GM23338 (cell line): Measurements from ENCODE around the gene QRICH1. TPM values are rescaled to one million over a fixed set of nuclear protein-coding genes. Genes with fewer than 3 reads are reported as not detected.

Source experiments
- ATAC-seq: fragments of 200-7000 bp; cut with Tn5 transposase; 3 replicates; pipeline ENCODE4 v1.9.1; 2020
- DNase-seq: peaks from one replicate; pipeline ENCODE4 v3.0.0-alpha.2; 2015; ENCODE audit warnings: low spot score
- H2AFZ ChIP-seq: fragments of 200-600 bp; sonication (generic); 2 replicates; pipeline ENCODE4 v1.8.0; 2016; ENCODE audit warnings: antibody characterized with exemption, mild to moderate bottlenecking, moderate library complexity
- H3F3A ChIP-seq: fragments of 200-600 bp; sonication (generic); replicated peaks from 2 replicates; pipeline ENCODE4 v1.8.0; 2017; ENCODE audit warnings: antibody characterized with exemption, mixed run types, low read depth
- H3K27ac ChIP-seq: fragments of 200-600 bp; sonication (generic); 2 replicates; pipeline ENCODE4 v1.6.1; 2016; ENCODE audit warnings: low read depth
- H3K27me3 ChIP-seq: fragments of 200-600 bp; sonication (generic); 2 replicates; pipeline ENCODE4 v1.8.0; 2016; ENCODE audit warnings: mild to moderate bottlenecking, mixed run types, moderate library complexity; ENCODE audit not compliant: insufficient read depth
- H3K36me3 ChIP-seq: fragments of 200-600 bp; sonication (generic); 2 replicates; pipeline ENCODE4 v1.8.0; 2016; ENCODE audit warnings: mild to moderate bottlenecking; ENCODE audit not compliant: insufficient read depth
- H3K4me1 ChIP-seq: fragments of 200-600 bp; sonication (generic); 2 replicates; pipeline ENCODE4 v1.8.0; 2016; ENCODE audit warnings: mild to moderate bottlenecking, moderate library complexity; ENCODE audit not compliant: insufficient read depth
- H3K4me2 ChIP-seq: fragments of 200-600 bp; sonication (generic); 2 replicates; pipeline ENCODE4 v1.7.1; 2017; ENCODE audit warnings: mixed run types
- H3K4me3 ChIP-seq: fragments of 200-600 bp; sonication (generic); 2 replicates; pipeline ENCODE4 v1.6.1; 2016; ENCODE audit warnings: mixed run types
- H3K79me2 ChIP-seq: fragments of 200-600 bp; sonication (generic); replicated peaks from 2 replicates; pipeline ENCODE4 v1.8.0; 2017; ENCODE audit warnings: mild to moderate bottlenecking; ENCODE audit not compliant: insufficient read depth
- H3K9me2 ChIP-seq: fragments of 200-600 bp; sonication (generic); 2 replicates; pipeline ENCODE4 v1.8.0; 2017; ENCODE audit not compliant: insufficient read depth
- H4K20me1 ChIP-seq: fragments of 200-600 bp; sonication (generic); replicated peaks from 2 replicates; pipeline ENCODE4 v1.8.0; 2017; ENCODE audit warnings: mild to moderate bottlenecking; ENCODE audit not compliant: insufficient read depth
- H3K27ac Mint-ChIP-seq: 2 replicates; pipeline ENCODE4 v1.8.0; 2020; ENCODE audit warnings: inconsistent platforms, mild to moderate bottlenecking, moderate library complexity, mixed read lengths
- H3K27me3 Mint-ChIP-seq: 3 replicates; pipeline ENCODE4 v1.8.0; 2022; ENCODE audit warnings: low read depth, mild to moderate bottlenecking, moderate library complexity, mixed read lengths, inconsistent platforms; ENCODE audit not compliant: insufficient read depth, poor library complexity
- H3K36me3 Mint-ChIP-seq: 3 replicates; pipeline ENCODE4 v1.8.0; 2021; ENCODE audit warnings: low read depth, mild to moderate bottlenecking, inconsistent platforms, moderate library complexity, mixed read lengths
- H3K4me1 Mint-ChIP-seq: 3 replicates; pipeline ENCODE4 v1.8.0; 2020; ENCODE audit warnings: mild to moderate bottlenecking, inconsistent platforms, mixed read lengths
- H3K4me3 Mint-ChIP-seq: 3 replicates; pipeline ENCODE4 v1.8.0; 2021; ENCODE audit warnings: moderate library complexity, mild to moderate bottlenecking, inconsistent platforms, mixed read lengths
- H3K9me3 Mint-ChIP-seq: 3 replicates; pipeline ENCODE4 v1.8.0; 2020; ENCODE audit warnings: moderate library complexity, mild to moderate bottlenecking, inconsistent platforms, mixed read lengths
- CREB1 ChIP-seq: fragments of 250-450 bp; sonication (Bioruptor Pico); IDR thresholded peaks from 2 replicates; pipeline ENCODE4 v1.5.0; 2020; ENCODE audit warnings: low read depth, mild to moderate bottlenecking, moderate library complexity
- ETS1 ChIP-seq: IDR thresholded peaks from 2 replicates; pipeline ENCODE4 v1.6.1; 2016; ENCODE audit warnings: antibody characterized with exemption
- EZH2 ChIP-seq: fragments of 200-600 bp; sonication (generic); IDR thresholded peaks from one replicate; pipeline ENCODE4 v1.8.0; 2017; ENCODE audit warnings: antibody characterized with exemption, mild to moderate bottlenecking, low read depth; ENCODE audit not compliant: unreplicated experiment
- EZH2phosphoT487 ChIP-seq: fragments of 200-600 bp; sonication (generic); IDR thresholded peaks from one replicate; pipeline ENCODE4 v1.8.1; 2018; ENCODE audit warnings: antibody characterized with exemption; ENCODE audit not compliant: unreplicated experiment
- JUNB ChIP-seq: IDR thresholded peaks from one replicate; pipeline ENCODE4 v1.6.1; 2016; ENCODE audit warnings: antibody characterized with exemption; ENCODE audit not compliant: unreplicated experiment
- NANOG ChIP-seq: IDR thresholded peaks from 2 replicates; pipeline ENCODE4 v1.6.1; 2016; ENCODE audit warnings: antibody characterized with exemption, borderline replicate concordance
- POLR2AphosphoS5 ChIP-seq: IDR thresholded peaks from 2 replicates; pipeline ENCODE4 v1.6.1; 2016; ENCODE audit warnings: antibody characterized with exemption, low read depth
- STAT1 ChIP-seq: IDR thresholded peaks from one replicate; pipeline ENCODE4 v1.6.1; 2016; ENCODE audit warnings: antibody characterized with exemption; ENCODE audit not compliant: unreplicated experiment
- ZNF114 ChIP-seq: fragments of 250-450 bp; sonication (Bioruptor Pico); IDR thresholded peaks from 2 replicates; pipeline ENCODE4 v1.5.0; 2020; ENCODE audit warnings: mild to moderate bottlenecking, moderate library complexity
- ZNF331 ChIP-seq: fragments of 250-450 bp; sonication (Bioruptor Pico); IDR thresholded peaks from 2 replicates; pipeline ENCODE4 v1.5.0; 2020; ENCODE audit warnings: low read depth, mild to moderate bottlenecking, moderate library complexity
- ZNF462 ChIP-seq: fragments of 250-450 bp; sonication (Bioruptor Pico); IDR thresholded peaks from 2 replicates; pipeline ENCODE4 v1.5.0; 2020; ENCODE audit warnings: mild to moderate bottlenecking, moderate library complexity
- polyA plus RNA-seq: library from polyadenylated mRNA; unstranded; fragments of >200 nt; fragmentation: Nextera tagmentation; extraction: Ambion mirVana; gene quantifications from 2 replicates; pipeline ENCODE4 v1.2.1, GENCODE V29; 2016
- total RNA-seq: library from RNA; depleted of rRNA; stranded (reverse); fragments of >200 nt; shearing (Covaris generic); gene quantifications from 2 replicates; pipeline ENCODE4 v1.2.3, GENCODE V29; 2014
- TF ChIP-seq, protein P1 (sequence below), 2 experiments: fragments of 200-600 bp in 1 of 2; sonication (generic) in 1 of 2; conservative IDR thresholded peaks; 2 replicates each; pipeline versions ENCODE4 v1.5.1 to v1.6.1; 2016 to 2017; ENCODE audit warnings: antibody characterized with exemption in 2 of 2, low read depth in 2 of 2, mild to moderate bottlenecking in 2 of 2, moderate library complexity in 1 of 2
- TF ChIP-seq, protein P2 (sequence below): IDR thresholded peaks from one replicate; pipeline ENCODE4 v1.6.1; 2018; ENCODE audit warnings: antibody characterized with exemption; ENCODE audit not compliant: unreplicated experiment

Gene QRICH1
- total and polyA plus RNA-seq, 2 experiments from 2014 or later, result 66.9 to 149 TPM

GRCh38 chr3:49006408-49007067, 87.3 kb downstream of the QRICH1 start:
- Mint-ChIP-seq H3K27ac (peak overlapping the region; percentile 100), H3K4me1 (peaks cover 15% of the 10 kb centered on the region), H3K36me3 (peaks cover 14% of the 10 kb centered on the region), H3K27me3 (peaks cover 12% of the 10 kb centered on the region), H3K4me3 (peak overlapping the region; percentile 98), H3K9me3 (peaks cover 3% of the 10 kb centered on the region; the same call in 2 of the 3 replicates)
- Histone ChIP-seq H4K20me1 (peaks cover 23% of the 10 kb centered on the region), H3K4me1 (peaks cover 9% of the 10 kb centered on the region), H3K27me3 (no peaks in the 10 kb centered on the region), H3K36me3 (peaks cover 3% of the 10 kb centered on the region; the same call in 1 of the 2 replicates), H3K27ac (no peak overlapping the region), H3K79me2 (peaks cover 41% of the 10 kb centered on the region), H3F3A (0 out of 2 replicates have a peak, but pooled peaks cover 5% of the 10 kb centered on the region), H3K4me3 (peak overlapping the region; percentile 99), H2AFZ (peak overlapping the region; percentile 63; the same call in 1 of the 2 replicates), H3K9me2 (no peaks in the 10 kb centered on the region; the same call in 1 of the 2 replicates), H3K4me2 (peak overlapping the region; percentile 95)
- peak; percentile 21 for DNase-seq
- TF ChIP-seq STAT1 (no peak), EZH2 (no peak), ZNF331 (CRISPR knock-in tag) (no peak), JUNB (no peak), CREB1 (CRISPR knock-in tag) (no peak; the same call in 1 of the 2 replicates), ZNF114 (CRISPR knock-in tag) (no peak), POLR2AphosphoS5 (no peak), EZH2phosphoT487 (no peak), NANOG (no peak), ETS1 (no peak), ZNF462 (CRISPR knock-in tag) (no peak)
- TF ChIP-seq, protein P1, sequence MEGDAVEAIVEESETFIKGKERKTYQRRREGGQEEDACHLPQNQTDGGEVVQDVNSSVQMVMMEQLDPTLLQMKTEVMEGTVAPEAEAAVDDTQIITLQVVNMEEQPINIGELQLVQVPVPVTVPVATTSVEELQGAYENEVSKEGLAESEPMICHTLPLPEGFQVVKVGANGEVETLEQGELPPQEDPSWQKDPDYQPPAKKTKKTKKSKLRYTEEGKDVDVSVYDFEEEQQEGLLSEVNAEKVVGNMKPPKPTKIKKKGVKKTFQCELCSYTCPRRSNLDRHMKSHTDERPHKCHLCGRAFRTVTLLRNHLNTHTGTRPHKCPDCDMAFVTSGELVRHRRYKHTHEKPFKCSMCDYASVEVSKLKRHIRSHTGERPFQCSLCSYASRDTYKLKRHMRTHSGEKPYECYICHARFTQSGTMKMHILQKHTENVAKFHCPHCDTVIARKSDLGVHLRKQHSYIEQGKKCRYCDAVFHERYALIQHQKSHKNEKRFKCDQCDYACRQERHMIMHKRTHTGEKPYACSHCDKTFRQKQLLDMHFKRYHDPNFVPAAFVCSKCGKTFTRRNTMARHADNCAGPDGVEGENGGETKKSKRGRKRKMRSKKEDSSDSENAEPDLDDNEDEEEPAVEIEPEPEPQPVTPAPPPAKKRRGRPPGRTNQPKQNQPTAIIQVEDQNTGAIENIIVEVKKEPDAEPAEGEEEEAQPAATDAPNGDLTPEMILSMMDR (conservative IDR thresholded peaks at IDR 0.05; ENCODE audit: low read depth in 2 of 2), result no peak
- TF ChIP-seq, protein P2, sequence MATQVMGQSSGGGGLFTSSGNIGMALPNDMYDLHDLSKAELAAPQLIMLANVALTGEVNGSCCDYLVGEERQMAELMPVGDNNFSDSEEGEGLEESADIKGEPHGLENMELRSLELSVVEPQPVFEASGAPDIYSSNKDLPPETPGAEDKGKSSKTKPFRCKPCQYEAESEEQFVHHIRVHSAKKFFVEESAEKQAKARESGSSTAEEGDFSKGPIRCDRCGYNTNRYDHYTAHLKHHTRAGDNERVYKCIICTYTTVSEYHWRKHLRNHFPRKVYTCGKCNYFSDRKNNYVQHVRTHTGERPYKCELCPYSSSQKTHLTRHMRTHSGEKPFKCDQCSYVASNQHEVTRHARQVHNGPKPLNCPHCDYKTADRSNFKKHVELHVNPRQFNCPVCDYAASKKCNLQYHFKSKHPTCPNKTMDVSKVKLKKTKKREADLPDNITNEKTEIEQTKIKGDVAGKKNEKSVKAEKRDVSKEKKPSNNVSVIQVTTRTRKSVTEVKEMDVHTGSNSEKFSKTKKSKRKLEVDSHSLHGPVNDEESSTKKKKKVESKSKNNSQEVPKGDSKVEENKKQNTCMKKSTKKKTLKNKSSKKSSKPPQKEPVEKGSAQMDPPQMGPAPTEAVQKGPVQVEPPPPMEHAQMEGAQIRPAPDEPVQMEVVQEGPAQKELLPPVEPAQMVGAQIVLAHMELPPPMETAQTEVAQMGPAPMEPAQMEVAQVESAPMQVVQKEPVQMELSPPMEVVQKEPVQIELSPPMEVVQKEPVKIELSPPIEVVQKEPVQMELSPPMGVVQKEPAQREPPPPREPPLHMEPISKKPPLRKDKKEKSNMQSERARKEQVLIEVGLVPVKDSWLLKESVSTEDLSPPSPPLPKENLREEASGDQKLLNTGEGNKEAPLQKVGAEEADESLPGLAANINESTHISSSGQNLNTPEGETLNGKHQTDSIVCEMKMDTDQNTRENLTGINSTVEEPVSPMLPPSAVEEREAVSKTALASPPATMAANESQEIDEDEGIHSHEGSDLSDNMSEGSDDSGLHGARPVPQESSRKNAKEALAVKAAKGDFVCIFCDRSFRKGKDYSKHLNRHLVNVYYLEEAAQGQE, result no peak
- ATAC-seq, result 0 out of 3 replicates have a peak, but pooled peaks have one; percentile 0
